CD4-positive, alpha-beta T cell treated with Interleukin-6 for 4 hours (primary cell): Measurements from ENCODE around the gene SLC24A4.

Source experiments
- DNase-seq: peaks from one replicate; pipeline ENCODE4 v3.0.0-alpha.2; 2020; ENCODE audit warnings: mixed read lengths

SLC24A4 gene

GRCh38 chr14:92404938-92405337 lies 82.0 kb downstream of the SLC24A4 start:
- no peak for DNase-seq

GRCh38 chr14:92407410-92407809 lies 84.4 kb downstream of the SLC24A4 start:
- DNase-seq: no peak

- DNase-seq: no peak
Observed at GRCh38 chr14:92409043-92409442, 86.1 kb downstream of the SLC24A4 start.

- no peak for DNase-seq
Observed at GRCh38 chr14:92411135-92411534, 88.2 kb downstream of the SLC24A4 start.

GRCh38 chr14:92411941-92412340 lies 89.0 kb downstream of the SLC24A4 start:
- DNase-seq: no peak

GRCh38 chr14:92412912-92413311 lies 89.9 kb downstream of the SLC24A4 start:
- no peak for DNase-seq

GRCh38 chr14:92413379-92413778 lies 90.4 kb downstream of the SLC24A4 start:
- no peak for DNase-seq

- DNase-seq: no peak
Observed at GRCh38 chr14:92414690-92415445, 91.9 kb downstream of the SLC24A4 start.

GRCh38 chr14:92415969-92416368 lies 93.0 kb downstream of the SLC24A4 start:
- DNase-seq: no peak

- no peak for DNase-seq
Observed at GRCh38 chr14:92416544-92416943, 93.6 kb downstream of the SLC24A4 start.

- no peak for DNase-seq
Observed at GRCh38 chr14:92417759-92418158, 94.8 kb downstream of the SLC24A4 start.

GRCh38 chr14:92421751-92422150 lies 98.8 kb downstream of the SLC24A4 start:
- DNase-seq: no peak

- DNase-seq: no peak
Observed at GRCh38 chr14:92425101-92425500, 102.1 kb downstream of the SLC24A4 start.

GRCh38 chr14:92426237-92426636 lies 103.3 kb downstream of the SLC24A4 start:
- DNase-seq: peak; percentile 7

GRCh38 chr14:92427096-92427495 lies 104.1 kb downstream of the SLC24A4 start:
- DNase-seq: no peak

GRCh38 chr14:92430686-92431085 lies 107.7 kb downstream of the SLC24A4 start:
- DNase-seq: no peak

- DNase-seq: no peak
Observed at GRCh38 chr14:92431199-92431725, 108.3 kb downstream of the SLC24A4 start.

- no peak for DNase-seq
Observed at GRCh38 chr14:92433407-92433806, 110.4 kb downstream of the SLC24A4 start.

- DNase-seq: no peak
Observed at GRCh38 chr14:92435154-92435553, 112.2 kb downstream of the SLC24A4 start.

GRCh38 chr14:92436115-92436776 lies 113.3 kb downstream of the SLC24A4 start:
- DNase-seq: no peak

- no peak for DNase-seq
Observed at GRCh38 chr14:92437309-92437708, 114.3 kb downstream of the SLC24A4 start.

- no peak for DNase-seq
Observed at GRCh38 chr14:92437729-92438285, 114.8 kb downstream of the SLC24A4 start.

GRCh38 chr14:92439537-92440344 lies 116.8 kb downstream of the SLC24A4 start:
- DNase-seq: no peak
